ENCODE data around the gene ANKLE1. TPM values are rescaled to one million over a fixed set of nuclear protein-coding genes. Genes with fewer than 3 reads are reported as not detected.
A peak's percentile ranks its signal among the peaks of the same experiment; 100 is the strongest.

The ANKLE1 gene
- total RNA-seq, 1 experiment from 2014 or later = 0.16 TPM

DNA sequence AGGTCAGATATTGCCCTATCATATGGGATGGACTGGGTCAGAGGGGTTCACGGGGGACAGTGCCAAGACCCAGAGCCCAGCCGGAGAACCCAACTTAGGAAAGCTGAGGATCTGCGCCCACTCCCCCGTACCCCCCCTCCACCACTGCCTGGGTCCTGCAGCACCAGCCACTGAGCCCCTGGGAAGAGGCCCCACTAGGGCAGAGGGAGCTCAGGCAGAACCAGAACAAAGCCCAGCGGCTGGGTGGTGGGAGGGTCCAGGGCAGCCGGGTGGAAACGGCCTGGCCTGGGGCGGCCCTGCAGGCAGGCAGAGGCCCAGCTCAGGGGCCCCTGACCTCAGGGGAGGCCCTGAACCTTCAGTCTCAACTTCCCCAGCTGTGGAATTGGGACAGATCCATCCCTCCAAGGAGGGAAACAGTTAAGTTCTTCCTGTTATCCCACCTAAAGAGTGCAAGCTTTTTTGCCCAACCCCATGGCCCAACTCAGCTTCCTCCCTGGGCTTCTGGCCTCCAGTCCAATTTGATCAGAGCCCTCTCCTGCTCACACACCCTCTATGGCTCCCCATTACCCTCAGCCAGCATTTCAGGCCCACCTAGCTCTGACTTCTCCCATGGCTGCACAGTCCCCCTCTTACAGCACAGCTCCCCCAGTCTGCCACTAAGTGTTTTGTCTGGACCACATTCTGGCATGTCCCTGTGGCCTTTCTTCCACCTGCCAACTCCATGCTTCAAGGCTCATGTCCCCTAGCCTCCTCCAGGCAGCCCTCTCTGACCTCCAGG lies 39.1 kb upstream of the ANKLE1 start:
- H3K27me3 Mint-ChIP-seq (ENCODE audit: insufficient read depth, unreplicated experiment) = no peaks in the 10 kb centered on the region
- H3K4me3 Mint-ChIP-seq (ENCODE audit: unreplicated experiment) = peak overlapping the region; percentile 89
- CTCF ChIA-PET = interaction anchor here (0.6 to 1.6 kb wide), 6 partner anchors 16 to 618 kb away, joined by 3 to 8 read pairs (median 4); no protein-coding TSS in a partner anchor
- BruUV-seq (replicated peaks) = no TSS peak
- H3K9me3 Mint-ChIP-seq (ENCODE audit: unreplicated experiment) = no peaks in the 10 kb centered on the region
- H3K27ac Mint-ChIP-seq (ENCODE audit: low read depth, unreplicated experiment) = peak overlapping the region; percentile 93
- POLR2A ChIA-PET = interaction anchor here (1.1 to 4.3 kb wide), 9 partner anchors 7 to 167 kb away, joined by 3 to 34 read pairs (median 8); partner anchors contain the start of genes BABAM1, DDA1, HAUS8 and MYO9B
- intact Hi-C loops (cut with micrococcal nuclease) = no loop called here
- H3K36me3 Mint-ChIP-seq (ENCODE audit: insufficient read depth, unreplicated experiment) = peaks cover 40% of the 10 kb centered on the region
- no peak for DNase-seq (ENCODE audit: unreplicated experiment)
- H3K4me1 Mint-ChIP-seq (ENCODE audit: insufficient read depth, unreplicated experiment) = peaks cover 33% of the 10 kb centered on the region
- TF ChIP-seq, protein P1, sequence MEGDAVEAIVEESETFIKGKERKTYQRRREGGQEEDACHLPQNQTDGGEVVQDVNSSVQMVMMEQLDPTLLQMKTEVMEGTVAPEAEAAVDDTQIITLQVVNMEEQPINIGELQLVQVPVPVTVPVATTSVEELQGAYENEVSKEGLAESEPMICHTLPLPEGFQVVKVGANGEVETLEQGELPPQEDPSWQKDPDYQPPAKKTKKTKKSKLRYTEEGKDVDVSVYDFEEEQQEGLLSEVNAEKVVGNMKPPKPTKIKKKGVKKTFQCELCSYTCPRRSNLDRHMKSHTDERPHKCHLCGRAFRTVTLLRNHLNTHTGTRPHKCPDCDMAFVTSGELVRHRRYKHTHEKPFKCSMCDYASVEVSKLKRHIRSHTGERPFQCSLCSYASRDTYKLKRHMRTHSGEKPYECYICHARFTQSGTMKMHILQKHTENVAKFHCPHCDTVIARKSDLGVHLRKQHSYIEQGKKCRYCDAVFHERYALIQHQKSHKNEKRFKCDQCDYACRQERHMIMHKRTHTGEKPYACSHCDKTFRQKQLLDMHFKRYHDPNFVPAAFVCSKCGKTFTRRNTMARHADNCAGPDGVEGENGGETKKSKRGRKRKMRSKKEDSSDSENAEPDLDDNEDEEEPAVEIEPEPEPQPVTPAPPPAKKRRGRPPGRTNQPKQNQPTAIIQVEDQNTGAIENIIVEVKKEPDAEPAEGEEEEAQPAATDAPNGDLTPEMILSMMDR (IDR thresholded peaks at IDR 0.05; ENCODE audit: unreplicated experiment) = no peak

DNA sequence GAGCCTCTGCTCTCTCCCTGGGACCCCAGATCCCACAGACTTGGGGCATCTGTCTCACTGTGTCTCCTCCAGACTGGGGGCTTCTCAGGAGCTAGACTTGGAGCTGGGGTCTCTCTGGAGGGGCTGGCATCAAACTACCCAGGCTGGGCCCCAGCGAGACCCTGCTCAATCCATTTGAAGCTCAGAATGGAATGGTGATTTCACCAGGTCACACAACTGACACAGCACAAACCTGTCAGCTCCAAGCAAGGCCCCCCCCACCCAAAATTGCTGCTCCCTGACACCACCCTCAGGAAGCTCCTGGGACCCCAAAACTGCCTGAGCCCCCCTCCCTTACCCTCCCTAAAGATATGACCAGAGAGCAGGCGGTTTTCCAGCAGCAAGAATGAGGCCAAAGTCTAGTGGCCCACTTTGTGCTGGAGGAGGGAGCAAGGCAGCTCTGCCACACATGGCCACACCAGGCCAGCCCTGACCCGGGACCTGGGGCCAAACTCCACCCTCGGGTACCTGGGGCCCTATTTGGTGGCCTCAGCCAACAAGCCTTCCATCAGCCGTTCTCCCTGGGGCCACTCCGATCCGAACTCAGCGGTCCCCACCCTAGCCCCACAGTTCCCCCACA lies 38.4 kb upstream of the ANKLE1 start:
- Mint-ChIP-seq H3K27ac (ENCODE audit: low read depth, unreplicated experiment) (peak overlapping the region; percentile 93), H3K36me3 (ENCODE audit: insufficient read depth, unreplicated experiment) (peaks cover 33% of the 10 kb centered on the region), H3K27me3 (ENCODE audit: insufficient read depth, unreplicated experiment) (no peaks in the 10 kb centered on the region), H3K4me3 (ENCODE audit: unreplicated experiment) (peak overlapping the region; percentile 89), H3K9me3 (ENCODE audit: unreplicated experiment) (no peaks in the 10 kb centered on the region), H3K4me1 (ENCODE audit: insufficient read depth, unreplicated experiment) (peaks cover 33% of the 10 kb centered on the region)
- intact Hi-C loops (cut with micrococcal nuclease) = no loop called here
- CTCF ChIA-PET = interaction anchor here (0.6 to 1.6 kb wide), 4 partner anchors 16 to 191 kb away, joined by 4 to 8 read pairs (median 4); no protein-coding TSS in a partner anchor
- DNase-seq (ENCODE audit: unreplicated experiment) = no peak
- BruUV-seq (replicated peaks) = no TSS peak
- POLR2A ChIA-PET = interaction anchor here (0.6 to 4.3 kb wide), 11 partner anchors 8 to 167 kb away, joined by 3 to 34 read pairs (median 7); partner anchors contain the start of genes BABAM1, DDA1, HAUS8 and MRPL34
- TF ChIP-seq, protein P1 (IDR thresholded peaks at IDR 0.05; ENCODE audit: unreplicated experiment) = no peak

DNA sequence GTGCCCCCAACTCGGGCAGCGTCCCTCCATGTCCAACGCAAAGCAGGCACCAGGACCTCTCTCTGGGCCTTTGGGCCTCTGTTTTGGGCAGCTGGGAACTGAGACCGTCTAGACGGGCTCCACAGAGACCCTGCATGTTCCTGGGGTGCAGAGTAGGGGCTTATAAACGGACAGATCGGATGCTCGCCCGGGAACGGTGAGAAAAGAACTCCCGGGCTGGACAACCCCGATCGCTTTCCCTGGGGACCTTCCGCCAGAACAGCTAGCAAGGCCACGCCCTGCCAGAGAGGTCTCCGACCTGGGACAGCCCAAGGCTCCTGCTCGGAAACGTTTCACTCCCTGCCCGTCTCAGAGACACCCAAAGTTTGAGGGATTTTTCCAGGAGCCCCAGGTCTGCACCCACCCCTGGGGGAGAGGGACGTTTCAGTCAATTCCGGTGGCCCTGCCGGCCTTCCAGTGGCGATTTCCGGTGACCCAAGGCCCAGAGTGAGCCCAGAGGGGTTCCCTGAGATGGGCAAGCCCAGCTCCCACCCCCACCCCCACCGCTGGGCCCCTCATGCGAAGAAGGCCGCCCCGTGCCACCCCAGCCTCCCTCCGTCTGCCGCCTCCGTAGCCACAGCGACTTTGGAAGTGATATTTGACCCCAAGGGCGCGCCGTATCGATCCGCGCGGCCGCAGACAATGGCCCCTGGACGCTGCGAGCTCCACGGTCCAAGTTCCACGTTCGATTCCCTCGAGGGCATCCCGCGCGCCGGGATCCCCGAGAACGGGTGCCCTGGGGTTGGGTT lies 37.7 kb upstream of the ANKLE1 start:
- Mint-ChIP-seq H3K27ac (ENCODE audit: low read depth, unreplicated experiment) (peak overlapping the region; percentile 93), H3K4me3 (ENCODE audit: unreplicated experiment) (peak overlapping the region; percentile 89), H3K9me3 (ENCODE audit: unreplicated experiment) (no peaks in the 10 kb centered on the region), H3K4me1 (ENCODE audit: insufficient read depth, unreplicated experiment) (peaks cover 35% of the 10 kb centered on the region), H3K27me3 (ENCODE audit: insufficient read depth, unreplicated experiment) (no peaks in the 10 kb centered on the region), H3K36me3 (ENCODE audit: insufficient read depth, unreplicated experiment) (peaks cover 29% of the 10 kb centered on the region)
- TF ChIP-seq, protein P1 (IDR thresholded peaks at IDR 0.05; ENCODE audit: unreplicated experiment) = no peak
- POLR2A ChIA-PET = interaction anchor here (0.6 to 4.3 kb wide), 18 partner anchors 9 to 1176 kb away, joined by 3 to 34 read pairs (median 4); partner anchors contain the start of genes BABAM1, DDA1, HAUS8 and MRPL34
- CTCF ChIA-PET = interaction anchor here (0.7 to 1.0 kb wide), 2 partner anchors 17 to 31 kb away, joined by 4 read pairs; no protein-coding TSS in a partner anchor
- BruUV-seq (replicated peaks) = TSS peak; percentile 21
- intact Hi-C loops (cut with micrococcal nuclease) = no loop called here
- peak; percentile 71 for DNase-seq (ENCODE audit: unreplicated experiment)

All from MCF 10A (cell line).